ENCODE measurements around the gene FLNB. TPM values are rescaled to one million over a fixed set of nuclear protein-coding genes. Genes with fewer than 3 reads are reported as not detected.

Gene FLNB
- total and polyA plus RNA-seq, 2 donors, result 90.5 to 111 TPM

GRCh38 chr3:58023531-58023930, 15.3 kb downstream of the FLNB start:
- no peak for DNase-seq (ENCODE audit: low read depth in 6 of 9, low spot score in 9 of 9)
- no peak overlapping the region for H3K27ac ChIP-seq (ENCODE audit: low read depth in 1 of 2, low read length in 1 of 2)
- no peaks in the 10 kb centered on the region for H3K9me3 ChIP-seq (ENCODE audit: control insufficient read depth in 2 of 2, insufficient read depth in 1 of 2, low read length in 1 of 2)
- 93% methylated on average over 2 of the region's 2 CpGs for WGBS
- H3K4me1 ChIP-seq (ENCODE audit: control insufficient read depth in 2 of 2, insufficient read depth in 2 of 2, low read length in 2 of 2), result peaks cover 36 to 37% of the 10 kb centered on the region in 2 donors
- no peaks in the 10 kb centered on the region for H3K27me3 ChIP-seq (ENCODE audit: control insufficient read depth in 2 of 2, insufficient read depth in 1 of 2, low read length in 1 of 2)
- no peaks in the 10 kb centered on the region for H3K36me3 ChIP-seq (ENCODE audit: control insufficient read depth in 2 of 2, insufficient read depth in 2 of 2, low read length in 1 of 2)
- no peak overlapping the region for H3K4me3 ChIP-seq (ENCODE audit: low read length in 2 of 2)

- peaks cover 26 to 33% of the 10 kb centered on the region in 2 donors for H3K4me1 ChIP-seq (ENCODE audit: control insufficient read depth in 2 of 2, insufficient read depth in 2 of 2, low read length in 2 of 2)
- 97% methylated on average over 5 of the region's 5 CpGs for WGBS
- no peaks in the 10 kb centered on the region for H3K36me3 ChIP-seq (ENCODE audit: control insufficient read depth in 2 of 2, insufficient read depth in 2 of 2, low read length in 1 of 2)
- no peaks in the 10 kb centered on the region for H3K27me3 ChIP-seq (ENCODE audit: control insufficient read depth in 2 of 2, insufficient read depth in 1 of 2, low read length in 1 of 2)
- H3K27ac ChIP-seq (ENCODE audit: low read depth in 1 of 2, low read length in 1 of 2), result peak overlapping the region; percentile 36 to 45
- H3K9me3 ChIP-seq (ENCODE audit: control insufficient read depth in 2 of 2, insufficient read depth in 1 of 2, low read length in 1 of 2), result no peaks in the 10 kb centered on the region
- no peak overlapping the region for H3K4me3 ChIP-seq (ENCODE audit: low read length in 2 of 2)
- DNase-seq (ENCODE audit: low read depth in 6 of 9, low spot score in 9 of 9), result no peak
Observed at GRCh38 chr3:58025406-58025805, 17.2 kb downstream of the FLNB start.

- DNase-seq (ENCODE audit: low read depth in 6 of 9, low spot score in 9 of 9), result no peak
- H3K27ac ChIP-seq (ENCODE audit: low read depth in 1 of 2, low read length in 1 of 2), result peak overlapping the region; percentile 45 to 59
- no peaks in the 10 kb centered on the region for H3K9me3 ChIP-seq (ENCODE audit: control insufficient read depth in 2 of 2, insufficient read depth in 1 of 2, low read length in 1 of 2)
- no peaks in the 10 kb centered on the region for H3K36me3 ChIP-seq (ENCODE audit: control insufficient read depth in 2 of 2, insufficient read depth in 2 of 2, low read length in 1 of 2)
- 73% methylated on average over 12 of the region's 12 CpGs for WGBS
- no peaks in the 10 kb centered on the region for H3K27me3 ChIP-seq (ENCODE audit: control insufficient read depth in 2 of 2, insufficient read depth in 1 of 2, low read length in 1 of 2)
- no peak overlapping the region for H3K4me3 ChIP-seq (ENCODE audit: low read length in 2 of 2)
- peaks cover 20 to 28% of the 10 kb centered on the region in 2 donors for H3K4me1 ChIP-seq (ENCODE audit: control insufficient read depth in 2 of 2, insufficient read depth in 2 of 2, low read length in 2 of 2)
Observed at GRCh38 chr3:58025837-58026569, 17.8 kb downstream of the FLNB start.

GRCh38 chr3:58026598-58026997, 18.4 kb downstream of the FLNB start:
- WGBS, result 94% methylated on average over 7 of the region's 7 CpGs
- Histone ChIP-seq H3K9me3 (ENCODE audit: control insufficient read depth in 2 of 2, insufficient read depth in 1 of 2, low read length in 1 of 2) (no peaks in the 10 kb centered on the region), H3K27ac (ENCODE audit: low read depth in 1 of 2, low read length in 1 of 2) (peak overlapping the region in 1 of 2 donors; percentile 25), H3K4me3 (ENCODE audit: low read length in 2 of 2) (no peak overlapping the region), H3K27me3 (ENCODE audit: control insufficient read depth in 2 of 2, insufficient read depth in 1 of 2, low read length in 1 of 2) (no peaks in the 10 kb centered on the region), H3K4me1 (ENCODE audit: control insufficient read depth in 2 of 2, insufficient read depth in 2 of 2, low read length in 2 of 2) (peaks cover 15 to 22% of the 10 kb centered on the region in 2 donors), H3K36me3 (ENCODE audit: control insufficient read depth in 2 of 2, insufficient read depth in 2 of 2, low read length in 1 of 2) (no peaks in the 10 kb centered on the region)
- DNase-seq (ENCODE audit: low read depth in 6 of 9, low spot score in 9 of 9), result no peak

GRCh38 chr3:58027704-58028317, 19.6 kb downstream of the FLNB start:
- H3K4me3 ChIP-seq (ENCODE audit: low read length in 2 of 2), result no peak overlapping the region
- H3K9me3 ChIP-seq (ENCODE audit: control insufficient read depth in 2 of 2, insufficient read depth in 1 of 2, low read length in 1 of 2), result no peaks in the 10 kb centered on the region
- 96% methylated on average over 6 of the region's 6 CpGs for WGBS
- no peak for DNase-seq (ENCODE audit: low read depth in 6 of 9, low spot score in 9 of 9)
- H3K36me3 ChIP-seq (ENCODE audit: control insufficient read depth in 2 of 2, insufficient read depth in 2 of 2, low read length in 1 of 2), result no peaks in the 10 kb centered on the region
- H3K4me1 ChIP-seq (ENCODE audit: control insufficient read depth in 2 of 2, insufficient read depth in 2 of 2, low read length in 2 of 2), result peaks cover 21 to 27% of the 10 kb centered on the region in 2 donors
- no peak overlapping the region for H3K27ac ChIP-seq (ENCODE audit: low read depth in 1 of 2, low read length in 1 of 2)
- no peaks in the 10 kb centered on the region for H3K27me3 ChIP-seq (ENCODE audit: control insufficient read depth in 2 of 2, insufficient read depth in 1 of 2, low read length in 1 of 2)

- Histone ChIP-seq H3K4me1 (ENCODE audit: control insufficient read depth in 2 of 2, insufficient read depth in 2 of 2, low read length in 2 of 2) (peaks cover 22 to 27% of the 10 kb centered on the region in 2 donors), H3K9me3 (ENCODE audit: control insufficient read depth in 2 of 2, insufficient read depth in 1 of 2, low read length in 1 of 2) (no peaks in the 10 kb centered on the region), H3K27me3 (ENCODE audit: control insufficient read depth in 2 of 2, insufficient read depth in 1 of 2, low read length in 1 of 2) (no peaks in the 10 kb centered on the region), H3K27ac (ENCODE audit: low read depth in 1 of 2, low read length in 1 of 2) (no peak overlapping the region), H3K4me3 (ENCODE audit: low read length in 2 of 2) (no peak overlapping the region), H3K36me3 (ENCODE audit: control insufficient read depth in 2 of 2, insufficient read depth in 2 of 2, low read length in 1 of 2) (no peaks in the 10 kb centered on the region)
- 95% methylated on average over 1 of the region's 1 CpG for WGBS
- DNase-seq (ENCODE audit: low read depth in 6 of 9, low spot score in 9 of 9), result no peak
Observed at GRCh38 chr3:58028902-58029301, 20.7 kb downstream of the FLNB start.

GRCh38 chr3:58029842-58030584, 21.8 kb downstream of the FLNB start:
- 98% methylated on average over 5 of the region's 5 CpGs for WGBS
- Histone ChIP-seq H3K27ac (ENCODE audit: low read depth in 1 of 2, low read length in 1 of 2) (peak overlapping the region in 1 of 2 donors; percentile 61), H3K9me3 (ENCODE audit: control insufficient read depth in 2 of 2, insufficient read depth in 1 of 2, low read length in 1 of 2) (no peaks in the 10 kb centered on the region), H3K4me3 (ENCODE audit: low read length in 2 of 2) (no peak overlapping the region), H3K36me3 (ENCODE audit: control insufficient read depth in 2 of 2, insufficient read depth in 2 of 2, low read length in 1 of 2) (no peaks in the 10 kb centered on the region), H3K27me3 (ENCODE audit: control insufficient read depth in 2 of 2, insufficient read depth in 1 of 2, low read length in 1 of 2) (no peaks in the 10 kb centered on the region), H3K4me1 (ENCODE audit: control insufficient read depth in 2 of 2, insufficient read depth in 2 of 2, low read length in 2 of 2) (peaks cover 30 to 37% of the 10 kb centered on the region in 2 donors)
- DNase-seq (ENCODE audit: low read depth in 6 of 9, low spot score in 9 of 9), result no peak

GRCh38 chr3:58032186-58032585, 24.0 kb downstream of the FLNB start:
- no peaks in the 10 kb centered on the region for H3K27me3 ChIP-seq (ENCODE audit: control insufficient read depth in 2 of 2, insufficient read depth in 1 of 2, low read length in 1 of 2)
- peaks cover 38 to 40% of the 10 kb centered on the region in 2 donors for H3K4me1 ChIP-seq (ENCODE audit: control insufficient read depth in 2 of 2, insufficient read depth in 2 of 2, low read length in 2 of 2)
- no peaks in the 10 kb centered on the region for H3K36me3 ChIP-seq (ENCODE audit: control insufficient read depth in 2 of 2, insufficient read depth in 2 of 2, low read length in 1 of 2)
- no peaks in the 10 kb centered on the region for H3K9me3 ChIP-seq (ENCODE audit: control insufficient read depth in 2 of 2, insufficient read depth in 1 of 2, low read length in 1 of 2)
- 91% methylated on average over 4 of the region's 4 CpGs for WGBS
- peak overlapping the region in 1 of 2 donors; percentile 60 for H3K27ac ChIP-seq (ENCODE audit: low read depth in 1 of 2, low read length in 1 of 2)
- DNase-seq (ENCODE audit: low read depth in 6 of 9, low spot score in 9 of 9), result no peak
- no peak overlapping the region for H3K4me3 ChIP-seq (ENCODE audit: low read length in 2 of 2)
